ENCODE measurements around the gene ASPN.

DNA sequence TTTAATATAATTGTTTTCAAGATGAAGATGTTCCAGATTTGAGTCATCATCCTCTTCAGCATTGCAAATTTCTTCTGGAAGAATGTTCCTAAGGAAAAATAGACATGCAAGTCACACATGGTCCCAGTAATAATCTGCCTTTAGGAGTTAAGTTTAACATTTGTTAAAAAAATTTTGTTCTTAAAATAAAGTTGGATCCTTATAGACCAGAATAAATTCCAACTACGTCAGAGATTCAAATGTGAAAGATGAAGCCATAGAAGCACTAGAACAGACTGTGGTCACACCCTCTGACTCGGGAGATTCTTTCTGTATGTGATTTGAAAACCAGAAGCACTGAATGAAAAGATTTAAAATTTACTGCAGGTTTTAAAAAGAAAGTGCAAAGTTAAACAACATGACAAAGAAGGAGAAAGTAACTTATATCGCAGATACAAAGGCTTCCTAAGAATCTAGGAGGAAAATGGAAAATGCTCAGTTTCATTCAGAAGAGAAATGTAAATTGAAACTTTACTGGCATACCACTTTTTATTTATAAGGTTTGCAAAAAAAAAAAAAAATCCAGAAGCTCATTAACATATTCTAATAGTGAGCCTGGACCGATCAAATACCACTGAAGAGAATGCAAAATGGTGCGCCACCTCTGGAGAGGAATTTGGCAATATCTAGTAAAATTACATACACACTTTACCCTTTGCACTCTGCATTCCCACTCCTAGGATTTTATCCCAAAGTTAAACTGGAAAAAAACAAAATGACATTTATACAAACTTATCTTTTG lies 14.3 kb upstream of the ASPN start:
- TF ChIP-seq, protein P1, sequence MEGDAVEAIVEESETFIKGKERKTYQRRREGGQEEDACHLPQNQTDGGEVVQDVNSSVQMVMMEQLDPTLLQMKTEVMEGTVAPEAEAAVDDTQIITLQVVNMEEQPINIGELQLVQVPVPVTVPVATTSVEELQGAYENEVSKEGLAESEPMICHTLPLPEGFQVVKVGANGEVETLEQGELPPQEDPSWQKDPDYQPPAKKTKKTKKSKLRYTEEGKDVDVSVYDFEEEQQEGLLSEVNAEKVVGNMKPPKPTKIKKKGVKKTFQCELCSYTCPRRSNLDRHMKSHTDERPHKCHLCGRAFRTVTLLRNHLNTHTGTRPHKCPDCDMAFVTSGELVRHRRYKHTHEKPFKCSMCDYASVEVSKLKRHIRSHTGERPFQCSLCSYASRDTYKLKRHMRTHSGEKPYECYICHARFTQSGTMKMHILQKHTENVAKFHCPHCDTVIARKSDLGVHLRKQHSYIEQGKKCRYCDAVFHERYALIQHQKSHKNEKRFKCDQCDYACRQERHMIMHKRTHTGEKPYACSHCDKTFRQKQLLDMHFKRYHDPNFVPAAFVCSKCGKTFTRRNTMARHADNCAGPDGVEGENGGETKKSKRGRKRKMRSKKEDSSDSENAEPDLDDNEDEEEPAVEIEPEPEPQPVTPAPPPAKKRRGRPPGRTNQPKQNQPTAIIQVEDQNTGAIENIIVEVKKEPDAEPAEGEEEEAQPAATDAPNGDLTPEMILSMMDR (conservative IDR thresholded peaks at IDR 0.05 in 1 of 2, IDR thresholded peaks at IDR 0.05 in 1 of 2; ENCODE audit: extremely low read depth in 1 of 2, insufficient read depth in 1 of 2, low read depth in 1 of 2, low read length in 2 of 2), result no peak
- no peak for TF ChIP-seq EZH2 (IDR thresholded peaks at IDR 0.05; ENCODE audit: borderline replicate concordance, low read length)
